CD4-positive, alpha-beta T cell treated with Interleukin-2 at 100 ng/mL for 4 hours (primary cell): Measurements from ENCODE around the gene WFDC6.
"Not testable (repeated sequence)": the region's sequence is repeated elsewhere in the genome, so short reads cannot be mapped to it uniquely, and the experiment has no call there.

Experiments
- DNase-seq: peaks from one replicate; pipeline ENCODE4 v3.0.0-alpha.2; 2020; ENCODE audit warnings: low spot score

WFDC6 gene

DNA sequence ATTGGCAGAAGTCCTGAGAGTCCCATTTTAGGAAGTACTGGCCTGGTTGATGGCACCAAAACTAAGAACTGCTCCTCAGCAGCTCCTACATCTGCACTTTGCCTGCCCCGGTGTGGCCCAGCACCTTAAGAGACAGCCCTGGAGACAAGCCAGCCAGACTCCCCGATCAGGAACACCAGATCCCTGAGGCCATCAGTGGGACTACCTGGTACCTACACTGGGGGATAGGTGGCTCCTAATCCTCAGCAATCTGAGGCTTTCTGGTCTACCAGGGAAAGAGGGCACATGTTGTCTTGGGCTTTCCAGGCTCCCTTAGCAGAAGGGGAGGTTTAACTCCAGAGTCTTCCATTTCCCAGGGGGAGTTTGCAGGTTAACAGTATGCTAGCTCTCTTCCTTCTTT lies at the start of gene WFDC6:
Gene WFDC6 (minus strand): TSS at position 101 of the 400 bp plus-strand sequence. CDS start 75 bp downstream, at position 26.
- no peak for DNase-seq

DNA sequence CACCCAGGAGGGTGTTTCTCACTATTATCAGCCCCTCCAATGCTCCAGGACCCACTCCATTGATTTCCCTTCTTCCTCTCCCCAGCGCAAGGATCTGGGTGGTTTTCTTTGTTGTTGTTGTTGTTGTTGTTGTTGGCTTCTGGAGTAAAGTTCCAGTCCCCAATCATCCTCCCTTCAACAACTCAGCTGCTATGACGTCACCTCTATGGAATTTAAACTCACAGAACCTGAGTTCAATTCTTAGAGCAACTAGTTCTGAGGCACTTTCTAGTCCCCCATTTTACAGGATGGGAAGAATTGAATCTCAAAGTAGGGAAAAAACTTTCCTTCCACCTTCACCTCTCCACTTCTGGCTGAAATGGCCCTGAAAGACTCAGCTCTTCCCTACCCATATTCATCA lies 49.5 kb upstream of the WFDC6 start:
- no peak for DNase-seq

DNA sequence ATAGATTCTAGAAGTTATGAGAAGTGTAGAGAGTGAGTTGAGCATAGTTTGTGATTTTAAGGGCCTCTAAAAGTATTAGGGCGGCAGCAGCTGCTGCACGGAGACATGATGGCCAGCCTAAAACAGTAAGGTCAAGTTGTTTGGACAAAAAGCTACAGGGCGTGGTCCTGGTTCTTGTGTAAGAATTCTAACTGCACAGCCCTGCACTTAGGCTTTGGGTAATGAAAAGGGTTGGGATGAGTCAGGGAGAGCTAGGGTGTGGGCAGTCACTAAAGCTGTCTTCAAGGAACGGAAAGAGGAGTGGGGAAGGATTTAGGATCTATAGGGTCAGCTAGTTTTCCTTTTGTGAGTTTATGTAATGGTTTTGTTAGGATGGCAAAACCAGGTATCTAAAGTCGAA lies 46.7 kb upstream of the WFDC6 start:
- not testable (repeated sequence) for DNase-seq

DNA sequence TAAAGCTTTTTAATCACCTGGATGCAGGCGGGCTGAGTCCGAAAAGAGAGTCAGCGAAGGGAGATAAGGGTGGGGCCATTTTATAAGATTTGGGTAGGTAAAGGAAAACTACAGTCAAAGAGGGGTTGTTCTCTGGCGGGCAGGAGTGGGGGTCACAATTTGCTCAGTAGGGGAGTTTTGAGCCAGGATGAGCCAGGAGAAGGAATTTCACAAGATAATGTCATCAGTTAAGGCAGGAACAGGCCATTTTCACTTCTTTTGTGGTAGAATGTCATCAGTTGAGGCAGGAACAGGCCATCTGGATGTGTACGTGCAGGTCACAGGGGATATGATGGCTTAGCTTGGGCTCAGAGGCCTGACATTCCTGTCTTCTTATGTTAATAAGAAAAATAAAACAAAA lies 45.0 kb upstream of the WFDC6 start:
- DNase-seq, result not testable (repeated sequence)

DNA sequence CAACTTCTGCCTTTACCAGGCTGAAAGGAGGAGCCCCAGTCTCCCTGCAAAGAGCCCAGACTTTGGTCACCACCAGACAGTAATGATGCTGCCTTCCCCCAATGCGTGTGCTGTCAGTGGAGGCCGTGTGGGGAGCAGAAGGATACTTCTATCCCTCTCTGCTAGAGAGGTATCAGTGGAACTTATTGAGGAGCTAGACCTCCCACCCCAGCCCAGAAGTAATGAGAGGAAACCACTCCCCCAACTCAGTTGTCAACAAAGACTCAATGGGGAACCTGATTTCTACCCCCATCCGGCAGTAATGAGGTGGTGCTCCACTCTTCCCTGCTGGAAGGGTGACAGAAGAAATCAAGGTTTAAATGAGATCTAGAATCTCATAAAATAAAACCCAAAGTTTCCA lies 44.2 kb upstream of the WFDC6 start:
- DNase-seq, result no peak

DNA sequence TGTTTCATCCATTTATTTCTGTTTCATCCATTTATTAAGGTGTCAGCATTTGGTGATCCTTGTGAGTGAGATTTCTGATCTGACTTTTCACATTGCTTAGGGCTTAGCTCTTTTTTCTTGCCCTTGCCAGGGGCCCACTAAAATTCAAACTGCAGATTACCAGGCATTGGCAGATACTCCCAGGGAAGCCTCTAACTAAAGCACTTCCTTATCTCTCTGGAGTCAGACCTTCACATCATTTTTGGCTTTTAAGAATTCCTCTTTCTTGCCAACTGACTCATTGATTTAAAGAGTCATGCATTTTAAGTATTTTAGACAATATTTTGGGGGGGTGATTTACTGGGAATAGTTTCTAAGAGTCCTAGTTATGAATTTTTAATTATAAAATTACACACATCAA lies 42.4 kb upstream of the WFDC6 start:
- DNase-seq, result no peak

DNA sequence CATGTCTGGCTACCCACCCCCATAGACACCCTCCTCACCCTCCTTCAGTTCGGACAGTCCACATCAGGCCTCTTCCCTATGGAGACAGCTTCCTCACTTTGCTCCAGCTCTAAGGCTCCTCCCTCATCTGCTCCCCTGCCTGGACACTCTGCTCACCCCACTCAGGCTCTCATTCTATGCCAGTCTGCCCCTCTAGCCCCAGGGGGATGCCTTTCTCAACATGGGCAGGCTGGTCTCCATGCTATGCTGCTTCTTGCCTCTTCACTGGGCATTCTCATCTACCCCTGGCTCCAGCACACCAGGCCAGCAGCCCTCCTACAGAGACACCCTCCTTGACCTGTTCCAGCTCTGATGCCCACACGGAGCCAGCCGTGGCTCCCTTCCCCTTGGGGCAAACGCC lies 39.9 kb upstream of the WFDC6 start, which contains the start of gene WFDC8:
Gene WFDC8 (minus strand): TSS at position 101 of the 400 bp plus-strand sequence. CDS start 37 bp downstream, at position 64.
- no peak for DNase-seq

DNA sequence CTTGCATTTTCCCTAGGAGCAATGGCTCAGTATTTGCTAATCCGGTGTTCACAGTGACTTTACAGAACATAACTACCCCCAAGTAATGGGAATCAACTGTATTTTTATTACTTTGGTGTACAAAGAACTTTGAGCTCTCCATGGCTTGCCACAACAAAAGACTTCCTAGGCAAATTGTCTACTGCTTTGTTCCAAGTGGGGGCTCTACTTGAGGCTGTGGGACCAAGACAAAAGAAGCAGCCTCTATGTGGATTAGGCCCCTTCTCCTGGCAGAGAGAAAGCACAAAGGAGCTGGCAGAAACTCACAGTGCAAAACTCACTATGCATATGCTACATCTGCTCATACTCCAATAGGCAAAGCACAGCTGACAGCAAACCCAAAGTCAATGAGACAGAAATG lies 38.9 kb upstream of the WFDC6 start:
- DNase-seq, result no peak

DNA sequence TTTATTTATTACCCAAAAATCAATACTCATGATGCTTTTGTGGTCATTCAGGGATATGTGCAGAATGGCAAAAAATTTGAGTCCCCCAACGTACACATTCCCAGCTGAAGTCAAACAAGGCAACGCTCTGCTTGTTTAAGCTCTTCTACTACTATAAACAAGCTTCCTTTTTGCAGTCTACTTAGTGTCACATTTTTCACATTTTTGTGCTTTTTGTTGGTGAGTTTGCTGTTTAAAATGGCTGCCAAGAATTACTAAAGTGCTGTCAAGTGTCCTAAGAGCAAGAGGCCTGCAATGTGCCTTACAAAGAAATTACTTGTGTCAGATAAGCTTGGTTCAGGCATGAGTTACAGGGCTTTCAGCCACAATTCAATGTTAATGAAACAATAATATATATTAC lies 37.7 kb upstream of the WFDC6 start:
- no peak for DNase-seq

DNA sequence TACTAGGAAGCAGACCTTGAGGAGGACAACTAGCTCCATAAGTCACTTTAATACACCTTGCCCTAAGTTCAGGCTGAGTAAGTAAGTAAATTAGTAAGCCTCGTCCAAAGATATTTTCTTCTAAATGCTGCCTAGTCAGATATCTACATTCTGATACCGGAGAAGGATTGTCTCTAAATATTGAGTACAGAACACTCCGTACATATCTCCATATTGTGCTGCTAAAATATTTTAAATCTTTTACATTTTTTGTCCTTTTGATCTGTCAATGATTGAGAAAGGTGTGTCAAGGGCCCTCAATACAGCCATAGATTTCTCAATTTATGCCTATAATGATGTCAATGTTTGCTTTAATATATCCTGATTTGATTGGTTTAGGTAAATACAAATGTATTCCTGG lies 36.6 kb upstream of the WFDC6 start:
- no peak for DNase-seq

DNA sequence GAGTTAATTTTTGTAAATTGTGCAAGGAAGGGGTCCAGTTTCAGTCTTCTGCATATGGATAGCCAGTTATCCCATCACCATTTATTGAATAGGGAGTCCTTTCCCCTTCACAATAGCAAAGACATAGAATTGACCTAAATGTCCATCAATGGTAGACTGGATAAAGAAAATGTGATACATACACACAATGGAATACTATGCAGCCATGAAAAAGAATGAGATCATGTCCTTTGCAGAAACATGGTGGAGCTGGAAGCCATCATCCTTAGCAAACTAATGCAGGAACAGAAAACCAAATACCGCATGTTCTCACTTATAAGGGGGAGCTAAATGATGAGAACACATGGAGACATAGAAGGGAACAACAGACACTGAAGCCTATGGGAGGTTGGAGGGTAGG lies 30.4 kb upstream of the WFDC6 start:
- not testable (repeated sequence) for DNase-seq

DNA sequence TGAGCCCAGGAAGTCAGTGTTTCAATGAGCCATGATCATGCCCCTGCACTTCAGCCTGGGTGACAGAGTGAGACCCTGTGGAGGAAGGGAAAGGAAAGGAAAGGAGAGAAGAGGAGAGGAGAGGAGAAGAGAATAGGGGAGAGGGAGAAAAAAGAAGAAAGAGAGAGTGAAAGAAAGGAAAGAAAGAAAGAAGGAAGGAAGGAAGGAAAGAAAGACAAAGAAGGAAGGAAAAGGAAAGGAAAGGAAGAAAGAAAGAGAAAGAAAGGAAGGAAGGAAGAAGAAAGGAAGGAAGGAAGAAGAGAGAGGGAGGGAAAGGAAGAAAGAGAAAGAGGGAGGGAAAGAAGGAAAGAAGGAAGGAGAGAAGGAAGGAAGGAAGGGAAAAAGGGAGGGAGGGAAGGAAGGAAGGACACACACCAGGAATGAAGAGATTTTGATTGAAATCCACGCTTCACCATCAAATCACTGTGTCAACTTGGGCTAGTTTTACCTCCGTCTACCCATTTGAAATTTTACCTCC lies 25.5 kb upstream of the WFDC6 start:
- no peak for DNase-seq

DNA sequence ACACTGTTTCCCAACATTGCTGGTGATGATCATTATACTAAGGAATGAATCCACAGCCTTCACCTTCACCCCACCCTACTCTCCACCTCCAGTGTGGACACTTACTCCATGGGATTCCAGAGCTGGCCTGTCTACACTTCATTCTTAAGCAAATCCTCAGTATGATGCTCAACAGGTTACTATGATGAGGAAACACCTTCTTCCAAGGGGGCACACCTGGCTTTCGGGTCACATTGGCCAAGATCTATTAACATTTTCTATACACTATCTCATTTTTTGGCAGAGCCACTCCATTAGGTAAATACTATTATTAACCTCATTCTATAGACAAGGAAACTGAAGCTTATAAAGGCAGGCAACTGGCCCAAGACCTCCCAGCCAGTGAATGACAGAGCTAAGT lies 15.9 kb upstream of the WFDC6 start:
- no peak for DNase-seq

DNA sequence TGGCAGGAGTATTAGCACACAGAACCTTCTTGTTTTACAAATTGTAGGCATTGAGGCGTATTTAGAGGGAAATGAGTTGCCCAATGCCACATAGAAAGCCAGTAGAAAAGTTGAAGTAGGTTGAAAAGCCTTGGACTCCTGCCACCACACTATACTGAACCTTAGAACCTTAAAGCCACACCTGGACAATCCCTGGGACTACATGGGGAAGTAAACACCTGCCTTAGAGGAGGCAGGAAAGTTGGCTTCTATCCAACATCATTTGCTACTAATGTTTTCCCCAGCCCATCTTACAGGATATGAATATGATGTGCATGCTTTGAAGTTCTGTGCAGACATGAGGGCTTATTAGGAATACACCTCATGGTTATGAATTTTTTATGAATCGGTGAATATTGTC lies 13.2 kb upstream of the WFDC6 start:
- no peak for DNase-seq

DNA sequence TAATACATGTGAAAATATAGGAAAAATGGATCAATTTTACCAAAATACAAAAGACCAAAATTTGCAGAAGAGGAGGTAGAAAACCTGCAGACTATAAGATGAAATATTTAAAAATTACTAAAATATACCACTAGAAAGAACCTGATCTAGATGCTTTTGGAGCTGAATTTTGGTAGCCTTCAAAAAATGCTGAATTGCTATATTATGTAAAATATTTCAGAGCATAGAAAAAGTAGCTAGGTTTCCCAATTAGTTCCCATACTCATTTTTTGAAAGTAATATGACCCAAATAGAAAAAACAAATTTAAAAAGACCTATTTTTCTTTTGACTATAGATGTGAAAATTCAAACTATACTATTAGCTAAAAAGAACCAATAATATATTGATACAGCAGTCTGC lies 11.5 kb upstream of the WFDC6 start:
- DNase-seq, result no peak

DNA sequence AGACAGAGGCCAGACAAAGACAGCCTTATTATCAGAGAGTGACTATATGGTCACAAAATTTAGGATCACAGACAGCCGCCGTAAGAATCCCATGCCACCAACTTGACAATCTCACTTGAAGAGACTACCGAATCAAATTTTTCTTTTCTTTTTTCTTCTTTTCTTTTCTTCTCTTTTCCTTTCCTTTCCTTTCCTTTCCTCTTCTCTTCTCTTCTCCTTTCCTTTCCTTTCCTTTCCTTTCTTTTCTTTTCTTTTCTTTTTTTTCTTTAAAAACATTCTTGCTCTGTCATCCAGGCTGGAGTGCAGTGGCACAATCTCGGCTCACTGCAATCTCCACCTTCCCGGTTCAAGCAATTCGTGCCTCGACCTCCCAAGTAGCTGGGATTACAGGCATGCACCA lies 9.1 kb upstream of the WFDC6 start:
- DNase-seq, result no peak

DNA sequence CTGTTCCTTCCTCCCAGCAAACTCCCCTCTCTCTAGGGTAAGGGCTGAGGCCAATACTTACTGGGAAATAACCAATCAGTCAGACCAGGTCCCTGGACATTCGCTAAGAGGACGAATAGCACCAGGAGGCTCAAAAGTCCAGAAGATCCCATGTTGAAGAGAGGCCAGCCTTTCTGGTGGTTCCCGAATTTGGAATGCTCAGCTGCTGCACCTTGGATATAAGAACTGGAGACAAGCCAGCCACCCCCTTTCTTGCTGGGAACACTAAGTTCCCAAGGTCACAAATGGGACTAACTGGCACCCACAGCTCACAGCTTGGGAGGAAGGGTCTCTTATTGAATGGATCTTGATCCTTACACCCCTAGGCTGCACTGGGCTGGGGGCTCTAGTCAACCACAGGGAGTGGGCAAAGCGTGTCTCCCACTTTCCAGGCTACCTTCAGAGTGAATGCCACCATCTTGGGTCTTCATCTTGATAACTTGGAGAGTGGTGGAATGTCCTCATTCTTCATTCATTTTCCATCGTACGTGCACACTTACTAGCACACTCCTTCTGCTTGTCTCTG lies 8.0 kb upstream of the WFDC6 start, which contains the start of gene EPPIN:
Gene EPPIN (minus strand): TSS at position 196 of the 565 bp plus-strand sequence. CDS start 44 bp downstream, at position 152.
- DNase-seq, result no peak

DNA sequence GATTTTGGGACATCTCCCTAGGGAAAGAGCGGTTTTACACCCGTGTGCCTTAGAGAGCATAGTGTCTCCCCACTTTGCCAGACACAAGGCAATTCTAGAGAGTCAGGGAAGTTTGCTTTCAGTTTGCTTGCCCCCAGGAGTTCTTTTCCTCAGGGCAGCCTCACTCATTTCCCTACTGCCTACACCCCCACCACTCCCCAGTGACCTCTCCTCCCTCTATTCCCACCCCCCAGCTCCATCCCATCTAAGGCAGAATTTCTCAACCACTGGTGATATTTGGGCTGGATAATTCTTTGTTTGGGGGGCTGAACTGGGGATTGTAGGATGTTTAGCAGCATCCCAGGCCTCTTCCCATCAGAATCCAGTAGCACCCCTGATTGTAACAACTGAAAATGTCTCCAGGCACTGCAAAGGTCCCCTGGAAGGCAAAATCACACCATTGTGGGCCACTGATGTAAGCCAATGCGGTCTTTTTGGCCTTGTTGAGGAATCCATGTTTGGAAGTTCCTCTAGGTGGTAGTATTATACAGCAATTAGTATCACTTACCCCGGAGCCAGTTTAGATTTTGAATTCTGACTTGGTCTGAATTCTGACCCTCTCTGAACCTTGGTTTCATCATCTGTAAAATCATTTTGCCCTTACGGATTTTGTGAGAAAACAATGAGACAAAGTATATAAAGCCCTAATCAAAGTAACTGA lies 6.6 kb upstream of the WFDC6 start:
- no peak for DNase-seq

DNA sequence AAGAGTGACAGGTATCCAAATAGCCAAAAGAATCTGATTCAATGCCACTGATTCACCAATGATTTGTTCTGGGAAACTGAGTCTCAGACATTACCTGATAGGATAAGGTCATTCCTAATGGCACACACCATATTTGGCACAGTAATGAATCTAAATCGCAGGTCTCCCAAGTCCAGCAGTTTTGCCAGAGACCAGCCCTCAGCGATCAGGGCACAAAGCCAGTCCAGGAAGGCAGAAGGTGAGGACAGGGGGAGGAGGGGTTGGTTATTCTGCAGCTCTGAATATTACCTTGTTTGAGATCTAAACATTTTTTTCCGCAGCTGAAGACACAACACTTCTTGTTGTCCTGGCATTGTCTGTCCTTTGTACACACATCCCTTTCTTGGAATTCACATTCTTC lies 6.1 kb upstream of the WFDC6 start:
- DNase-seq, result no peak

DNA sequence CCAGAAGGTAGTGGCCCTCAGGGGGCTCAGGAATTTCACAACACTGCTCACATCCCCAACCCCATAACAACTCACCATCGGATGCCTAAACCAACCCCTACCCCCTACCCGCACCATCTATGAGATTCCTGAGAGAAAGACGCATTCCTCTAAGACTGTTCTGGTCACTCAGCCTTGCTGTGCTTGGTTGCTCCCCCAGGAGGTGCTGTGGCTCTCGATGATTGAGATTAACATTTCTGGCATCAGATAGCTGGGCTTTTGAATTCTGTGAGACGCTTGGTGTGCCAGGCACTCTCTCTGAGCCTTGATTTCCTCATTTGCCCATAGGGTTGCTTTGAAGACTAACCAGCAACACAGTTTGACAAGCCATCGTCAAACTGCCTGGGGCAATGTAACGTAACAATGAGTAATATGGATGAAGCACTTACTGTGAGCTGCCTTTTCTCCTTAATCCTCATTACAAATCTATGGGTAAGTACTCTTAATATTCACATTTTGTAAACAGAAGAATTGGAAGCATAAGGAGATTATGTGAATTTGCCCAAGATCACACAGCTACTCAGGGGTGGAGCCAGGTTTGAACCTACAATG lies 978 bp downstream of the WFDC6 start:
- no peak for DNase-seq

DNA sequence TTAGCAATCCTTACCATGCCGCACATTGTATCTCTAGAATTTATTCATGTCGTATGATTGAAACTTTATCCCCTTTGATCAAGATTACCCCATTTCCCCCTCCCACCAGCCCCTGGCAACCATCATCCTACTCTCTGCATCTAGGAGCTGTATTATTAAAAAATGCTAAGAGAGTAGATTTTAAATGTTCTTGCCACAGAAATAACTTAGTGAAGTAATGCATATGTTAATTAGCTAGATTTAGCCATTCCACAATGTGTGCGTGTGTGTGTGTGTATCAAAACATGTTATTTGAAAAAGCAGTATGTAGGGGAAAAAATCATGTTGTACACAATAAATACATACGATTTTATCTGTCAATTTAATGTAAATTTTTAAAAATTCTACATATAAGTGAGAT lies 12.0 kb downstream of the WFDC6 start:
- no peak for DNase-seq

DNA sequence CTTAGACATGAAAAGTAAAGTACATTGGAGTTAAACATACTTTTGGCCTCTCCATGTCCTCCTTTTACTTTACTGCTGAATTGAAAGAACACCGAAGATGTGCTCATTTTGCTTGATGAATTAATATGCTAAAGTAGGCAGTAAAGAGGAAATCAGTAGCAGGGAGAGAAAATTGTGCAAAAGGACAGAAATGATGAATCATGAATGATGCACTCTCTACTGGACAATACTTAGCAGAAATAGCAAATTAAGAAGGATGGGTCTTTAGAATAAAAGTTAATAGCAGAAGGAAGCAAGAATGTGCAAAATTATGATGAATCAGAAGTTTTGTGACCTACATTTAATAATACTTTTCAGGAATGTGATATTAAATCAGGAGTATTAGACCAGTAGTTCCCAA lies 15.5 kb downstream of the WFDC6 start:
- DNase-seq, result no peak

DNA sequence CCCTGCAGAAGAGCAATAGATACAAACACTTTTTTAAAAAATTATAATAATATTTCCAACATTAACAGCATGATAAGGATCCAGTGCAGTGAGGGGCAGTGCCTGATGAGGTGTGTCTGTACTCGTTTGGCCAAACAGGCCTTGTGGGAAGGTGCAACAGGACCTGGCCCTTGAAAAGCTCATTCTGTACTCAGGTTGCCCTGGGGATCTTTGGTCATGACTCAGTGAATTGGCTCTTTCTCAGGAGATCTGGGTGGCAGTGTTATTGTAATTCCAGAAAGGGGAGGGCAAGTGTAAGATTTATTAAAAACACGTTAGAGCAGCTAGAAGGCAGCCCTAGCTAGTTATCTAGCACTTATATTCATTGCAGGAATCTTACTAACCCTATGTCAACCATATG lies 21.0 kb downstream of the WFDC6 start:
- no peak for DNase-seq
